Middle frontal gyrus (tissue), 1 donor: ENCODE results near the gene PPM1H.
"Not testable (repeated sequence)": the region's sequence is repeated elsewhere in the genome, so short reads cannot be mapped to it uniquely, and the experiment has no call there.

Experiments
- DNase-seq: peaks from one replicate; pipeline ENCODE4 v3.0.0-alpha.2; 2015; ENCODE audit warnings: low spot score; ENCODE audit errors: extremely low spot score

The PPM1H gene

DNA sequence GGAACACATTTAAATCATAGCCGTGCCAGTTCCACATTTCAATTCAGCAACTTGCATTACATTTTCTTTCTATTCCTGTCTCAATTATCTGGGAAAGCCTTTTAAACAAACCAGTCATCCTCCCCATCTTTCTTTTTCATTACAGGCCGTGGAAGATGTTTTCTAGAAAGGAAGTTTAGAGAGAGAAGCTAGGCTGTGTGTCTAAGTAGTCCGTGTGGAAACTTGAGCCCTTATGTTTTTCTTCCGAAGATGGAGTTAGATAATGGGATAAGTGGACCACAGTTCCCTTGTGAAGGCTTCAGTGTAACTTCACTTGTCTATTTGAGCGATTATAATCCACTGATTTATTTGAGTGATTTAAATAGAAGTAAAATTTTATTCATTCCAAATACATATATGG, 12.4 kb upstream of the PPM1H start:
- no peak for DNase-seq

DNA sequence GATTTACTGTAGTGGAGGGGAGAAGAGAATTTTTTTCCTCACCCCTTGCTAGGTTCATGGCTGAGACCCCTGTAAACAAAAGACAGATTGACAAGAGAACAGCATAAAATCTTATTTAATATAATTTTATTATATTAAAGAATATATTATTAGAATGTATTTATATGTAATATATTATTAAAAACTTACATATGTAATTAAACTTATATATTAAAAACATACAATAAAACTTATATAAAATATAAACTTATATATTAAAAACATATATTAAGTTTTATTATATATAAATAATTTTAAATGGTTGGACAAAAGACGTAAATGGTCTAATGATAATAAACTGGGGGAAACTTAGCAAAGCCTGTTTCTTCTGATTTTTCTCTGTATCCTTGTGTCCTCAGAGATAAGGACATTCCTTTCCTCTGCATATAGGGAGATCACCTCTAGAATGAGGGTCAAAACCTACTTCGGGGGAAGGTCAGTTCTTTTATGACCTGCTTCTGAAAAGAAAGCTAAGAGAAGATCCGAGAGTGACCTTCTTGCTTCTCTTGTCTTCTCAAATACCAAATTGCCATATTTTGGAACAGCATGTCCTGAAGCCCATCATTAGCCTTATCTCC, 8.9 kb upstream of the PPM1H start:
- no peak for DNase-seq

DNA sequence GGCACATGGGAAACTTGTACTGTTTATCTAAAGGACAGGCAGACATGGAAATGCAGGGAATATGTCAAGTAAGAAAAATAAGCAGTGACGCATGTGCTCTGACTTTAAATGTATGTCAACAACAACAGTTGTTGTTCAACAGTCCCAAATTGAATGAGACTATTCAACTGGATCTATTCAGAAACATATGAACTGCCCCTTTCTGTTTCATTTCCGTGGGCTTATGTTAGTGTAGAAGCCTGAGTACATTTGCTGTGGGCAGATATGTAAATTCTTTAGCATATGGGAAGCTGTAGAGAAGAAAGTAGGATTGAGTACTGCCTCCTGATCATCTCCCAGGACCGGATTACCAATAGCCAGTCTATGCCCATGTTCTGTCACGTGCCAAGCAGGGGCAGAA, 7.4 kb upstream of the PPM1H start:
- DNase-seq: not testable (repeated sequence)

DNA sequence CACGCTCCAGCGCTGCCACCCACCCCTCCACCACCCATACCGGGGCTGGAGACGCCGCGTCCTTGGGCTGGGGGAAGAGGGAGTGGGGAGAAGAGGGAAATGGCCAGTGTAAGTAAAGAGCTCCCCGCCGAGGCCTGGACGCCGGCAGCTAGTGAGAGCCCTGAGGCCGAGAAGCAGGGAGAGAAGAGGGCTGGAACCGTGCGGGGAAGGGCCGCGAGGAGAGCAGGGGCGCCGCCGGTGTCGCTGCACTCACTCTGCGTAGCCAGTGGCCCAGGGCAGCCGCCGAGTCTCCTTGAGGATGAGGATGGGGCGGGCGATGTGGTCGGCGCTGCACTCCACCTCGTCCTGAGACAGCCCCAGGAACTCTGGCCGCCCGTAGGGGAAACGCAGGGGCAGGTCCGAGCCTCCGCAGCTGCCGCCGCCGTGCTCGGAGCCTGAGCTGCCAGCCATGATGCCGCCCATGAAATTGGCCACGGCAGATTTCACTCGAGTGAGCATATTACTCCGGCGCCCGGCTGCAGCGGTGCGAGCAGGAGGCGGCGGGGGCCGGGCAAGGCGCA, 631 bp downstream of the PPM1H start:
- no peak for DNase-seq

DNA sequence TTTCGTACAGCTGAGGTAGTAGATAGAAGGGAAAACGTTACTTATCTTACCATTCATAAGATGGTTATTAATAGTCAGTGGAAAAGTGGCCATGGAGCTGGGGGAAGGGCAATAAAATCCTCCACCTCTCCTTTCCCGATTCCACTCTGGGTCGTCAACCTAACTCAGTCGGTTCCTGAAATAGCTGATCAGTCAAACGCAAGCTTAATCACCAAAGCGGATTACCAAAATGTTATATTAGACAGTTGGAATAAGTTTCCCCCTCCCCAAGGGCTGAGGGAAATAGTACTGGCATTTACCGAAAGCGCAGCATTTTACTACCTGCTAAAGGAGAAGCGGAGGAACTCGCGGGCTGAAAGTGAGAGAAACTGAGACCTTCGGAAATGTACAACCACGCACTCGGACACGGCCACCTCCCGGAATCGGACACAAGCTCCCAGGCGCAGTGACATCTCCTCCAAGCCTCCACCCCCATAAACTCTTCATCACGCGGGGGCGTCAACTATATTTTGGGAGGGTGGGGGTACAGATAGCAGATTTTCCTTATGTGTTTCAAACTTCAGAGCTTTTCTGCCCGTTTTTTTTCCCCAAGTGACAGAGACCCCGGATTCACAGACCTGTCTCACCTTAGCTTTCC, 1.2 kb downstream of the PPM1H start:
- DNase-seq: no peak

DNA sequence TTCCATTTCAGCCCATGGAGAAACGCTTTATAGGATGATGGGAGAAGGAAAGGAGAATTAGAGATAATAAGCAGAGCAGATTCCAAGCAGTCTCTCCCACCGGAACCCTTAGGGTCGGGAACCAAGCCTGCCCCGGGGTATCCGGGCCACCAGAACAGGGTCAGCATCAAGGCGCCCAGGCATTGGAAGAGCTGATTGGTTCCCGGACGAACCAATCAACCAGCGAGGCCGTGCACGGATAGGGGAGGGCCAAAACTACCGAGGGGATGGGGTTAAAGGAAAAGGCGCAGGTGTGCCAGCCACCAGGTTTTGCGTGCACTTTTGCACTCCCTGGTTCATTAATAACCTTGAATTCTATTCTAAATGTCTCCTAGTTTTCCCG, 1.7 kb downstream of the PPM1H start:
- DNase-seq: peak; percentile 78

DNA sequence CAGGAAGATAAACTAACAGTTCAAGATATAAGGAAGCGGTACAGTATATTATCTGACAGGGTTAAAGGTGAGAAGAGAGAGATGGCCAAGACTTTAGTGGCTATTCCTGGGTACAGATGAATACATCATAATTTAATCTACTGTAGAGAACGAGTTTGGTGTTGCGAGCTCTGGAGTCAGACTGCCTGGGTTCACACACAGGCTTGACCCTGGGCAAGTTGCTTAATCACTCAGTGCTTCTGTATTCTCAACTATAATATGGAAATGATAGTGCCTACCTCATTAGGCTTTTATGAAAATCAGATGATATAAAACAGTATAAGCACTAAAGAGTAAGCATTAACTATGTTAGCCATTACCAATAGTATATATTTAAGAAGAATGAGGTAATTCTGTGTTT, 3.5 kb downstream of the PPM1H start:
- DNase-seq: no peak

DNA sequence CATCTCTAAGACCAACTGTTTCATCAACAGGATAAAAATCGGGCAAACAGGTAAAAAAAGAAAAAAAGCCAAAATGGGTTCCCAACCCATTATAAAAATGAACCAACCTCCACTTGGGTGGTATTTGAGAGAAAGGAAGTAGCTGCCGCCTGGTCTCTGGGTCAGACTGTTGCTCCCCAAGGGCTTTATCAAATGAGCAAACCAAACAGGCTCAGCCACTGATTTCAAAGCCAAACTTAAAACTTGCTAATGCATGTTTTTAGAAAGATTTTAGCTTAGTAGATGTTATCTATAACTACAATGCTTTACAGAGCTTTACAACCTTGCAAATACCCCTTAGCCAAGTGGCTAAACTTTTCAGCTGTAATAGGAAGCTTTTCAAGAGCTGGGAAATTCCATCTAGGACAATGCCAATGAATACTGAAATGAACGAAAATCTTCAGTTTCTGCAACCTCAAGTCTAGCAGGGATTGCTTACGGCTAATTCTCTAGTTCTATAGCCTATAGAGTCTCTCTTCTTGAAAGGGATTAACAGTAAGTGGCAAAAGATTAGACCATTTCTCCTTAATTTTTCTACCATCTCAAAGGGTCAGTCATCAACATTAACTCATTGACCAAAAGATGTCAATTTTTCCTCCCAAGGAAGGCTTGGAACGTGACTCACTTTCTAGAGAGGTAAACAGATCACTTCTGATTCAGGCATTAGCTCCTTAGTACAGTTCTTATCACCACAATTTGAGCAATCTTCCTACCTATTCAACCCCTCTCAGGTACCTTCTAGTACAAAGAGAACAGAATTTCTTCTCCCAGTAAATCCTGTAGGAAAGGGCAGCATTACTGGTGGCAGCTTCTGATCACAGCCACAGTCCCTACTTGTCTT, 4.2 kb downstream of the PPM1H start:
- DNase-seq: no peak

DNA sequence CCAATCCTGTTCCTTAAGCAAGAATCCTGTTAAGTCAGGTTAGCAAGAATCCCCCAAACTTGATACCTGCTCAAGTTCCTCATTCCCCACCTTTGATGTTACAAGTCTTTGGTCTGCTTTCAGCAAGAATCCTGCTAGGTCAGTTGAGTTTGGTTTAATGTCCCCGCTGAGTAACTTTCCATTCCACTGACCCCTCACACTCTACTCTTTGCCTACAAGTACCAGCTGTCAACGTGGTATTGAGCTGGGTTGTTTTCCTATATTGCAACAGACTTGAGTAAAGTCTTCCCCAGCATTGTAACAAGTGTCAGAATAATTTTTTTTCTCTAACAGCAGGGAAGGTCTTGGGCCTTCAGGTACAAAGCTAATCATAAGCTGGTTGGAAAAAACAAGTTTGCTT, 6.3 kb downstream of the PPM1H start:
- DNase-seq: no peak

DNA sequence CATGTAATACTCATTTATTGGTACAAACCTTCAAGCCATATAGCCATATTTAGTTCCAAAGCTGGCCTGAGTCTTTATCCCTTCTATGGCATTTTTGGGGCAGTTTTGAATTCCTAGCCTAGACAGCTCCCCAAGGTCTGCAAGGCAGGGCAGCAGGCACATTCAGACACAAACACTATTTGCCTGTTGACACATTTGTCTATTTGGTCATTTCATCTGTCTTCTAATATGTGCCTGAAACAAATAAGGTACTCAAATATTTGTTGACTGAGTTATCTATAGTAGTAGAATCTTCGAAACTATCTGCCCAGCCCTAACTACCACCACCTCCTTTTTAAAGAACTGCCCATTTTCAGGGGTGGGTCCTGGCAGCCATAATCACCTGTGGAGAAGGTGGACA, 9.3 kb downstream of the PPM1H start:
- no peak for DNase-seq

DNA sequence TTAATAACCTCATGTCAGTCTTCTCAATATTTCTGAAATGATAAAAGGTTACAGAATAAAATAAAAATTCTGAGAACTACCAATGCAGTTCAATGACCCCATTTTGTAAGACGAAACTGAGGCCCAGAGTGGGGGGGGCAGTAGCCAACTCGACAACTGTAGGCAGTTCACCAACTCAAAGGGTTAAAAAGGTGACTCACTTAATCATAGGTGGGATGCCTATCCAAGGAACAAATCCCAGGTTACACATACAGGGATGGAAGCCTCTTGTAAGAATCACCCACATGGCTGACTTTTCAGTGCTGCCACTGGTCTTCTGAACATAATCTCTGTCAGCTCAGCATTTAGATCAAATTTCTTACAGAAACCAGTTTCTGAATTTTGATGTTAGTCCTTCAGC, 10.9 kb downstream of the PPM1H start:
- DNase-seq: no peak

DNA sequence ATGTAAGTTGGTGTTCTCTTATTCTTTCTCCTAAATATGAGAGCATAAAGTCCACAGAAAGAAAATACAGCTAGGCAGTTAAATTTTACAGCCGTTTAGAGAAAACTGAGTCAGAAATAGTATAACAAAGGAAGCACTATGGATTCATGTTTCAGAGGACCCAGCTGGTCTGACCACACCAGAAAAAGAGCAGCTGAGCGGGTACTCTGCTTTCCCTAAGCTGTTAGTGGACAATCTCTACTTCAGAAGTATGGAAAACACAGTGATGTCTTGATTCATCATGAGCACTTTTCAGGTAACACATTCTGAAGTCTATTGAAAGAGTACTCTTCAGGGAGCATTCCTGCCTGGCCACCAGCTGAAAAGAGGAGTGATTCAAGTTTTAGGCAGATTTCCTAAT, 12.4 kb downstream of the PPM1H start:
- no peak for DNase-seq

DNA sequence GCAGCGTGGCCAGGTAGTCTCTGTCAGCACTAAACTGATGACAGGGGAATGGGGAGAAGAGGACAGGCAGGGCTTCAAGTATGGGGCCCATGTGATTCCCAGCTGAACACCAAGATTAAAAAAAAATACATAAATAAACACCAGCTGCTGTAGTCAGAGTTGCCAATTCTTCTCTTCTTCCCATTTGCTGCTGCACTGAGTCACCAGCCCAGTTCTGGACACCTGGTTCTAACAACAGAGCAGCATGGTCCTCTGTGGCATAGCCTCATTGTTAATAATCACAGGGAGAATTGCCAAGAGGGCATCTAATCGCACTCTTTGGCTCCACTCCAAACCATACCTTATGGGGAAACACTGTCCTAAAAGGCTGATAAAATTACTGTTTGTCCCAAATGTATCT, 15.1 kb downstream of the PPM1H start:
- DNase-seq: no peak

DNA sequence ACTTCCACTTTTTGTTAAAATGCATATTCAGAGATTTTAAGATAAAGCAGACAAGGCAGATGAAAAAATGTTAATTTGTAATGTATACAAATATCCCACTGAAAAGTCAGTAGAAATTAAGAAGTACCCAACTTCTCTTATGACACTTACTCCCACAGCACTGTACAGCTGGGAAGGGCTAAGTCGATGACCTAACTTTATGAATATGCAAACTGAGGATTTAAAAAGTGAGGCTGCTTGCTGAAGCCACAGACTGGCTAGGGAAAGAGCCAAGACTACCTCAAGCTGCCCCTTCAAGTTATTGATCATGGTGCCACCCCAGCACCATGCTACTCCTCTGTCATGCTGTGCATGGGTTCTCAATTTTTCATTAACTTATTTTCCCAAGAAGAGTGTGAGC, 17.0 kb downstream of the PPM1H start:
- no peak for DNase-seq

DNA sequence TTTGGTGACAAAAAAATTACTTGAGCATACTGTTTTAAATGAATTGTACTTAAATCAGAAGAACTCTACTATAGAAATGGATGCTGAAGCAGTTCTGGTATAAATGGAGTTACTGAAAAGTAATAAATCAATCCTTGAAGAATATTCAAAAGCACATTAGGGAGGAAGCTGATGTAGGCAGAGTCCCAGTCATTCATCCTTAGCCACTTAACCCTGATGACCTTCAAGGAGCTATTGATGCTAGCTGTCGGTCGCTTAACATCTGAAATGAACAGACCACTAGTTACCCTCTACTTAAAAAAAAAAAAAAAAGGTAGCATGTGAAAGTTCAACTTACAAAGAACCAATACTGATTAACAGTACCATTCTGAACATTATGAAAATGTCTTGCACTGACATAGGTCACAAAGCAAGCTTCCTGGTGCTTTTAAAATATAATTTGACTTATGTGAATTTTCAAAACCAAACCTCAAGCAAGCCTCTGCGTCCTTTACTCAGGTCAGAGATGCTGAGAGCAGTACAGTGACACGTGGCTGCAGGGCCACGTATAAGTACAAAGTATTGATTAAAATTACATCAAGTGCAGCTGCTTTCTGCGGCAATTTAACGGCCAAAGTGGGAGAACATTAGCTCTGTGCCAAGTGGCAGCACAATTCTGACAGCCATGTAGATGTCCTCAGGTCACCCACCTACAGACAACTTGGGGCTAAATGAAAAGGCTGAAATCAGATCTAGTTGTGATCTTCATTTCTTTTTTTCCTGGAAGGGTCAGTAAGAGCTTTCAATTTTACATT, 18.1 kb downstream of the PPM1H start:
- no peak for DNase-seq

DNA sequence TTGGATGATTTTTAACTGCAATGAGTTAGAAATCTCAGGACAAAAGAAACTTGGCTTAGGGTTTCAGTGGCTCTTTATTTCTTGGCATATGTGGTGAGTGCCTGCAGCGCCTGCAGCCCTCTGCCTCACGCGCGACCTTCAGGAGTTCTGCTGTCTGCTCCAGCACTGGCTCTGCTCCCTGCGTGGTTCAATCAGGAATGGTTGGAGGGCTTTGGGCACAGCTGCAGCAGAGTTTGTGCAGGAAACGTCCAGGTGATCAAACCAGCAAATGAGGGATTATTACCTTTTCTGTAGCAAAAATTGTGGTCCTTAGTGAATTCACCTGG, 19.8 kb downstream of the PPM1H start:
- DNase-seq: no peak

DNA sequence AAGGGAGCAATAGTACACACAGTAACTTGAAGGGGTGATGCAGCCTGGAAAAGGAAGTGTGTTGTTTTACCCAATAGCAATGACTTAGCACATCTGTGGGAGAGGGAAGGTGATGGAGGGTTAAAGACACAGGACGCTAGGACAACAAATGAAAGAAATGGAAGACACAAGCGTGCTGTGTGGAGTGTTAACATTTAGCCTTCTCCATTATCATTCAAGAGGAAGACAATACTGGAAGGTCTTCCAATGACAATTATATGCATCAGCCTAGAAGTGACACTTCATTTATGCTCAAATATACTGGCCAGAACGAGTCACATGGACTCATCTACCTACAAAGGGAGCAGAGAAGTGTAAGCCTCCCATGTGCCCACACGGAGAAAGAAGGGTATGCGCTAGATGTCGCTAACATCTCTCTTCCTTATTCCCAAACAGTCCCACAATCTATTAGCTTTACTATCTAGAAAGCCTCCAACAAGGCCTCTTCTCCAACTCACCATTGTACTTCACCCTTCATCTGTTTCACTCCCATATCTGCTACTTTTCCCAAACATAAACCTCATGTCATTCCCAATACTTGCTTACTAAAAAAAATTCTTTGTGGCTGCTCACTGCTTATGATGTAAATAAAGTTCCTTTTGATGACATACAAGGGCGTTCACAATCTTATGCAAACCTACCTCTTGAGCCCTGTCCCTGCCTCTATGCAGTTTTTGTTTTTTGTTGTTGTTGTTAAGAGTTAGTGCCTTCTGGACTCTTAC, 20.3 kb downstream of the PPM1H start:
- no peak for DNase-seq

DNA sequence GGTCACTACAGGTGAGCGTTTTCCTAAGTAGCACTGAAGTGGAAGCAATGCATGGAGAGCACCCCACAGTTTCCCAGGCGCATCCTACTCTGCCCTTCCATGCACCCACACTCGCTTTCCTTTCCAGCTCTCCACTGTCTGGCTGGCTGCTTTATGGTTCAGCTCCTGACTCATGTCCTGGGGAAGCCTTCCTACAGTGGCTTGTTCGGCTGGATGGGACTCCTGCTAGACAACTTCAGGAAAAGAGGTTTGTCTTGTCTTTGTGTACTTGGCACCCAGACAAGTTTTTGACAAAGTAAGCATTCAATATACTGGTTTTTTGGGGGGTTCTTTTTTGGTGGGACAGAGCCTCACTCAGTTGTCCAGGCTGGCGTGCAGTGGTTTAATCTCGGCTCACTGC, 21.6 kb downstream of the PPM1H start:
- no peak for DNase-seq

DNA sequence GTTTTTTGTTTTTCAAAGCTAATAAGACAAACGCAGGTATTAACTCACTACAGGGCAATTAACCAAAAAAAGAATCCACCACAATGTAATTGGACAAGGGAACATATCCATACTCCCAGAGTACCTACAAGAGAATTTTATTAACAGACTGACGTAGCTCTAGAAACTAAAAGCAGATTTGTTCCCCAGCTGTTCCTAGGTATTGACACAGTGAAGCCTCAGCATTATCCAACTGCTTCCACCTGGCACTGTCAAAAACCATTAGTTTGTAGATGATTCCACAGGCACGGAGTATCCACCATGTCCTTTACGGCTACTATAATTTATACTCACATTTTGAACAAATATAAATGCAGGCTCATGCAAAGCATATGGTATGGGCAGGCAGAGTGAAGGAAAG, 22.3 kb downstream of the PPM1H start:
- no peak for DNase-seq

DNA sequence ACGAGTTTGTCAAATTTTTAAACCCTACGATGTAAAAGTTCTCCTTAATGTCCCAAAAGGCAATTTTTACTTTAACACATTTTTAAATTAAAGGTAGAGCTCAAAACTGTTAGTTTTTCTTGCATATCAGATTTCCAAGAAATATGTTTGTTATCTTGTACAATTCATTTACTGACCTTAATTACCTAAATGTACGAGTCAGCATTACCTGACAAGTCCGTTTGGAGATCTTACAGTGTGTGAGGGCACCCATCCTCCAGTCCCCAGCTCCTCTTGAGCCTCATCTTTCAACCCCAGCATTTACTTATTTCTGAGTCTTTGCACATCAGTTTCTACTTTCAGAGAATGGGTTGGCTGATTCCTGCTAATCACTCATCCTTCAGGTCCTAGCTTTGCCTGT, 23.7 kb downstream of the PPM1H start:
- DNase-seq: no peak
